Activated CD4-positive, alpha-beta T cell treated with anti-CD3 and anti-CD28 coated beads, Interleukin-2, Interleukin-4, amounts not matched to agents 100 ng/mL and 50 ng/mL, durations not matched to agents 16 hours and 8 hours (primary cell): Measurements from ENCODE around the gene SFT2D1.

ENCODE experiments used
- DNase-seq: peaks from one replicate; pipeline ENCODE4 v3.0.0-alpha.2; 2020; ENCODE audit warnings: low spot score

Gene SFT2D1

DNA sequence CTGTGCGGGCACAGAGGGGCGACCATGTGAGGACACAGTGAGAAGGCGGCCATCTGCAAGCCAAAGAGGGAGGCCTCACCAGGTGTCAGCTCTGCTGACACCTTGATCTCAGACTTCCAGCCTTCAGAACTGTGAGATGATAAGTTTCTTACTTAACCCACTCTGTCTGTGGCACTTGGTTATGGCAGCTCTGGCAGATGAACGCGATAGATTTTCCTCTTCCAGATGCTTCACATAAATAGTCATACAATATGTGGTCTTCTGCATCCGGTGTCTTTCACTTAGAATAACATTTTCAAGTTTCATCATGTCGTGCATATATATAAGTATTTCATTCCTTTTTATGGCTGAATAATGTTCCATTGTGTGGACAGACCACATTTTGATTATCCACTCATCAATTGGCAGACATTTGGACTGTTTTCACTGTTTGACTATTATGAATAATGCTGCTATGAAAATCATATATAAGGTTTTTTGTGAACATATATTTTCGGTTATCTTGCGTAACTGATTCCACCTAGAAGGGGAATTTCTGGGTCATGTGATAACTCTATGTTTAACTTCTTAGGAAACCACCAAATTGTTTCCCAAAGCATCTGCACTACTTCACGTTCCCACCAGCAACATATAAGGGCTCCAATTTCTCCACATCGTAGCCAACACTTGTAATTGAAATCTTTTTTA is 64.3 kb downstream of the SFT2D1 start:
- no peak for DNase-seq

DNA sequence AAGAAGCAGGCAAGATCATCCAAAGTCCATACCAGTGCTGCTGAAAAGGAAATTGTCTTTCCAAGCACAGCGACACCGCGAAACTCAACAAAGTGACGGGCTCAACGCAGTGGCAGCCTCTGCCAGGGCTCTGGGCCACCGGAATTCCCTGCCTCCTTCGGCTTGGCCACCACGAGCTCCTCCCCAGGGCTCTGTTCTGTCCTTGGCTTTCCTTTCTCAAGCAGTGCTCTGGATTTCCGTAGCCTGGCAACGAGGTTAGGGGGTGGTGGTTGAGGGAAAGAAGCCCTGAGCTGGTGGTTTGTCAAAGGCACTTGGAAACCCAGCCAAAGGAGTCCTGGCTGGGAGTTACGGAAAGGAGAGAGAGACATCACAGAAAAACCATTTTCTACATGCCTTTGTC is 65.3 kb downstream of the SFT2D1 start:
- DNase-seq = no peak

DNA sequence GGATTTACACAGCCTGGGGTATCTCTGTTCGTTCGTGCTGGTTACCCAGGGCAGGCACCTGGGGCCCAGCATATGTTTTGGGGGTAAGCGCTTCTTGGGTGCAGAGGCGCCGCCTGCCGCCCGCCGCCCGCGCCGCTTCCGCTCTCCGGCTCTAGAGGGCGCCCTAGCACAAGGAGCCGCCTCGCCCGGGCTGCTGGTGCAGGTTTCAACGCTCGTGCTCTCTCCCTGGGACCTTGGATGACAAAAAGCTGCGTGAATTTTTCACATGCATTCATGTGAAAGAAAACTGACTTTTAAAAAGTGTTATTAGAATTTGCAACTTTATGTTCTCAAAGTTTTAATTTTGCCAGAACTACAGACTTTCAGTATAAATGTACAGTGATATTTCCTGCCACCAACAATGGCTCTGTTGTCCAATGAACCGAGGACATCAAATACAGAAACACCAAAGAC is 66.6 kb downstream of the SFT2D1 start:
- peak; percentile 73 for DNase-seq

DNA sequence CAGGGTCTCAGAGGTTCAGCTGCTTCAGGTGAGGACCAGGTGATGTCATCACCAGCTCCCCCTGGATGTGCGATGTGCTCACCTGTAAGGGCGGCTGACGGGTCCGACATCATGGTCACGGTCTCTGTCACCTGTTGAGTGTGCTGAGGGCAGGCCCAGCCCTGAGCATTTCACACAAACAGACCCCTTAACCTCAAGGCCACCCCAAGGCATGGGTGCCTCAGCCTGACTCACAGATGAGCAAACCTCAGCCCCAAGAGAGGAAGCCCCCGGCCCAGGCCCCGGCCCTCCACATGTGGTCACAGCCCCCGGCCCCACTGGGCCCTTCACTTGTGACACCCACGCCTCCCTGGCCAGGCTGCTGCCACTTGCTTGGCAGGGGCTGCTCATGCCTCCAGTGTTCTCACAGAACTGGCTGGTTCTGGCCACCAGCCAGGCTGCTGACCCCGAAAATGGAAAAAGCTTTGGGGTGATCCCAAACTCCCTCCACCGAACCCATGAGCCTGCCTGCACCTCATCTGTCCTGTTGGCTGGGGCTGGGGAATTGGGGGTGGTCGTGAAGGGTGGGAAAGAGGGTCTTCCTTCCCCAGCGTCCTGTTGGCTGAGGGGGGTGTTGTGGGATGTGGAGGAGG is 67.5 kb downstream of the SFT2D1 start:
- no peak for DNase-seq

DNA sequence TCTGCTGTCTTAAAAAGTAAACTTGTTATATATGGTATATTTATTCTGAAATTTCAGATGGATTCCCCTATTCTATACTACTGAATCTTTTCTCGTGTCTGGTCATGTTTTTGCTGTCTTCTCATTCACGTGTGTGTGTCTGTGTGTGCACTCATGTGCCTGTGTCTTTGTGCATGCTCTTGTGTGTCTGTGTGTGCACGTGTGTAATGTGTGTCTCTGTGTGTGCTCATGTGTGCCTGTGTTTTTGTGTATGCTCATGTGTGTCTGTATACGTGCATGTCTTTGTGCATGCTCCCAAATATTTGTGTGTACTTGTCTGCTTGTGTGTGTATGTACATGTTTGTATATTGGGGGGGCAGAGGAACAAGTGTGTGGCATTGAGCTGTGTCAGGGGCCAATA is 68.2 kb downstream of the SFT2D1 start:
- no peak for DNase-seq

DNA sequence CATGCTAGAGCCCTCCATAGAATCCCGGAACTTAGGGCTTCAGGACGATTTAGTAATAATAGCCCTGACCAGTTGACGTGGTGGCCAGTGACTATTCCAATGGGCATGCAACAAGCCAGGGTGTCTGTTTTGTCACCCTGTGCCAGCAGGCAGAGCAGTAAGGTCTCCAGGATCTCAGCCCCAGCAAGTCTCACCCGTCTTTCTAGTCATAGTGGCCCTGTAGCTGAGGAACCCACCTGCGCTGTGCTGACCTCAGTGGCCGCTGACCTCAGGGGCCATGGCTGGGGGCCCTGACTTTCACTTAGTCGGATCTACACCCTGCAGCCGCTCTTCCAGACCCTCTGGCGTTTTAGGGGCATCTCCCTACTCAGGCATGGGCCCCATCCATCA is 71.0 kb downstream of the SFT2D1 start:
- DNase-seq = no peak

DNA sequence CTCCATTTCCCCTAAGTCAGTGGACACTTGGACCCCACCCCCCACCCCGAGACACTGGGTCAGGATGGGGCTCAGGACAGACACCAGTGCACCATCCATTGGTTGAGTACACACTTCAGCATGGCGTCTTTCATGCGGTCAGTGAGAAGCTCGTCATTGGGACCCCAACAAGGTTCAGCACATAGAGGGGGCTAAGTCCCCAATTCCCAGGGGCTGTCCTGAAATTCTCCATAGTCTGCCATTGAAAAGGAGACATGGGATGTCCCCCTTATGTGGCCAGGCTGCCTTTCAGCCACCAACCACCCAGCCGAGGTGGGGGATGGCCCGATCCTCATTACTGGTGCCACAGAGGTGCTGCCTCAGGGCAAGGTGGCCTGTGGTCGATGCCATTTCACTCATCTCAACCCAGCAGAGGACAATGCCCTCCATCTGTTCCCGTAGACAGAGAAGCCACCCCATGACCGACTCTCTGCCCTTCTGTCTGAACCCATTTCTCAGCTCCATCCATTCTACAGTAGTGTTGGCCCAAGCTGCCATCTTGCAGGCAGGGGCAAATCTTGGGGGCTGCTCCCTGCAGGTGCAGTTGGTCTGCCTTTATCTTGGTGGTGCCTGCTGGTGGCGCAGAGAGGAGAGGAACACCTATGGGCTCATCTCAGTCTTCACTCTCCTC is 71.5 kb downstream of the SFT2D1 start:
- no peak for DNase-seq
